Measurements from ENCODE around the gene SLC7A7. TPM values are rescaled to one million over a fixed set of nuclear protein-coding genes. Genes with fewer than 3 reads are reported as not detected.
"Not testable (repeated sequence)": the region's sequence is repeated elsewhere in the genome, so short reads cannot be mapped to it uniquely, and the experiment has no call there.

Gene SLC7A7
- total RNA-seq, 2 experiments from 2014 or later = 0.40 to 1.1 TPM

DNA sequence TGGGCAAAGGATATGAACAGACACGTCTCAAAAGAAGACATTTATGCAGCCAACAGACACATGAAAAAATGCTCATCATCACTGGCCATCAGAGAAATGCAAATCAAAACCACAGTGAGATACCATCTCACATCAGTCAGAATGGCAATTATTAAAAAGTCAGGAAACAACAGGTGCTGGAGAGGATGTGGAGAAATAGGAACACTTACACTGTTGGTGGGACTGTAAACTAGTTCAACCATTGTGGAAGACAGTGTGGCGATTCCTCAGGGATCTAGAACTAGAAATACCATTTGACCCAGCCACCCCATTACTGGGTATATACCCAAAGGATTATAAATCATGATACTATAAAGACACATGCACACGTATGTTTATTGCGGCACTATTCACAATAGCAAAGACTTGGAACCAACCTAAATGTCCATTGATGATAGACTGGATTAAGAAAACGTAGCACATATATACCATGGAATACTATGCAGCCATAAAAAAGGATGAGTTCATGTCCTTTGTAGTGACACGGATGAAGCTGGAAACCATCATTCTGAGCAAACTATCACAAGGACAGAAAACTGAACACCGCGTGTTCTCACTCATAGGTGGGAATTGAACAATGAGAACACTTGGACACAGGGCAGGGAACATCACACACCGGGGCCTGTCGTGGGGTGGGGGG lies 57.1 kb downstream of the SLC7A7 start:
- intact Hi-C loops (cut with micrococcal nuclease); H3K9me3 Mint-ChIP-seq; CTCF ChIA-PET; H3K4me1 Mint-ChIP-seq (ENCODE audit: low read depth); H3K27ac Mint-ChIP-seq; H3K4me3 Mint-ChIP-seq; H3K27me3 Mint-ChIP-seq (ENCODE audit: low read depth); DNase-seq: not testable (repeated sequence)
- H3K36me3 Mint-ChIP-seq (ENCODE audit: low read depth) = peaks cover 27% of the 10 kb centered on the region

DNA sequence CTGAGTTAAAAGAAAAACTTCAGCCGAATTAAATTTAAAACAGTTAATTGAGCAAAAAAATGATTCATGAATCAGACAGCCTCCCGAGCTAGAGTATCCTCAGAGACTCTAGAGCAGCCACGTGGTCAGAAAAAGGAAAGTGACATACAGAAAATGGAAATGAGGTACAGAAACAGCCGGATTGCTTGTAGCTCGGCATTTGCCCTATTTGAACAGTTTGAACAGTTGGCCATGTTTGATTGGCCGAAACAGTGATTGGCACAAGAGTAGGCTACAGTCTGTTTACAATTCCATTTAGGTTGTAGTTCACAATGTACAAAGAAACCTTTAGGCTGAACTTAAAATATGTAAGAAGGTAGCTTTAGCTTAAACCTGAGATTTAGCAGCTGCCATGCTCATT lies 61.6 kb downstream of the SLC7A7 start:
- peaks cover 9% of the 10 kb centered on the region for H3K4me1 Mint-ChIP-seq (ENCODE audit: low read depth)
- intact Hi-C loops (cut with micrococcal nuclease) = no loop called here
- peaks cover 23% of the 10 kb centered on the region for H3K27me3 Mint-ChIP-seq (ENCODE audit: low read depth)
- peaks cover 4% of the 10 kb centered on the region for H3K36me3 Mint-ChIP-seq (ENCODE audit: low read depth)
- no peak overlapping the region for H3K27ac Mint-ChIP-seq
- no peak for DNase-seq
- no peaks in the 10 kb centered on the region for H3K9me3 Mint-ChIP-seq
- CTCF ChIA-PET = no interaction called here
- no peak overlapping the region for H3K4me3 Mint-ChIP-seq

DNA sequence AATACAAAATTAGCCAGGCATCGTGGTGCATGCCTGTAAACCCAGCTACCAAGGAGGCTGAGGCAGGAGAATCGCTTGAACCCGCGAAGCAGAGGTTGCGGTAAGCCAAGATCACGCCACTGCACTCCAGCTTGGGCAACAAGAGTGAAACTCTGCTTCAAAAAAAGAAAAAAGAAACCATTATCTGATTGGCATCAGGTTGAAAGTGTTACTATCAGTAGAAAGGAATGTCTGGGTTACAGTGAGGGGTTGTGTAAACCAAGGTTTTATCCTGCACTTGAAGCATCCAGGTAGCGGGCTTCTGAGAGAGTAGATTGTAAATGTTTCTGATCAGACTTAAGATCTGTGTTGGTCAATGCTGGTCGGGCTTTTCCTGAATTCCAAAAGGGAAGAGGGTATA lies 62.8 kb downstream of the SLC7A7 start:
- no peak for DNase-seq
- CTCF ChIA-PET = interaction anchor here (0.6 kb wide), 1 partner anchor 10 kb away, joined by 5 read pairs; no protein-coding TSS in a partner anchor
- no peak overlapping the region for H3K4me3 Mint-ChIP-seq
- H3K4me1 Mint-ChIP-seq (ENCODE audit: low read depth) = peaks cover 11% of the 10 kb centered on the region
- intact Hi-C loops (cut with micrococcal nuclease) = no loop called here
- H3K27me3 Mint-ChIP-seq (ENCODE audit: low read depth) = peaks cover 24% of the 10 kb centered on the region
- H3K9me3 Mint-ChIP-seq = no peaks in the 10 kb centered on the region
- no peak overlapping the region for H3K27ac Mint-ChIP-seq
- H3K36me3 Mint-ChIP-seq (ENCODE audit: low read depth) = no peaks in the 10 kb centered on the region

DNA sequence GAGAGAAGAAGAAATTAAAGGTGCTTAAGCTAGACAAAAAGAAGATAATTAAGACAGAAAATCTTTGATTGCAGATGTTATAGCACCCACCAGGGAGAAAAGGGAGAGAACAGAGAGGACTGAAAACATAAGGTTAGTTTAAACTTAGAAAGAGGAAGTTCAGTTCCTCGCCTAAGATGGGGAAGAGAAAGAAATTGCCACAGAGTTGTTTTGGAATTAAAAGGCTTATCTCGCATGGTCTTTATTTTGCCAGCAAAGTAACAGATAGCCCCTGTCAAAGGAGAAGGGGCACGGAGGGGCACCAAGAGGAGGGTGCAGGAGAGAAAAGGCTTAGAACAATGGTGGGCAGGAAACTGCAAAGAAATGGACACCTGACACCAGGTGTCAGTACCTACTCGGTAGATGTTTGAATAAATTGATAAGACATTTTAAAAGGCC lies 66.6 kb downstream of the SLC7A7 start:
- Mint-ChIP-seq H3K36me3 (ENCODE audit: low read depth) (no peaks in the 10 kb centered on the region), H3K27ac (no peak overlapping the region), H3K4me1 (ENCODE audit: low read depth) (peaks cover 11% of the 10 kb centered on the region), H3K27me3 (ENCODE audit: low read depth) (peaks cover 22% of the 10 kb centered on the region), H3K4me3 (no peak overlapping the region), H3K9me3 (no peaks in the 10 kb centered on the region)
- intact Hi-C loops (cut with micrococcal nuclease) = no loop called here
- DNase-seq = no peak
- CTCF ChIA-PET = interaction anchor here (1.0 to 1.1 kb wide), 3 partner anchors 9 to 835 kb away, joined by 3 to 6 read pairs (median 3); no protein-coding TSS in a partner anchor

DNA sequence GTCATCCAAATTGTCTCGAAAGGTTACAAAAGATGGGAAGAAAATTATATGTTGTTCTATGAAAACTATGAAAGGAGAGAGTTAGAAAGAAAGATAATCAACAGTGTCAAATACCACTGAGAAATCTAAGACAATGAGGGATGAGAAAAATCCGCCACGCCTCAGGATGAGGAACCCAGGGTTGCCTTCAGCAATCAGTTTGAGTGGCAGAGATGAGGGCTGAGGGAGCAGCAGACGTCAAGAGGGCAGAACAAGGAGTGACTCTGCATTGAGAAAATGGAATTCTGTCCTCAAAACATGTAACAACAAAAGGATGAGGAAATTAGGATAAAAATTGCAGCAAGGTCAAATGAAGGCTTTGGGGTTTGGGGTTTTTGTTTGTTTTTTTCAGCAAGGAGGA lies 67.0 kb downstream of the SLC7A7 start:
- H3K27me3 Mint-ChIP-seq (ENCODE audit: low read depth) = peaks cover 21% of the 10 kb centered on the region
- H3K4me3 Mint-ChIP-seq = no peak overlapping the region
- H3K27ac Mint-ChIP-seq = no peak overlapping the region
- intact Hi-C loops (cut with micrococcal nuclease) = no loop called here
- no peak for DNase-seq
- CTCF ChIA-PET = interaction anchor here (1.1 kb wide), 2 partner anchors 9 to 834 kb away, joined by 3 to 6 read pairs; no protein-coding TSS in a partner anchor
- H3K9me3 Mint-ChIP-seq = no peaks in the 10 kb centered on the region
- no peaks in the 10 kb centered on the region for H3K36me3 Mint-ChIP-seq (ENCODE audit: low read depth)
- H3K4me1 Mint-ChIP-seq (ENCODE audit: low read depth) = peaks cover 11% of the 10 kb centered on the region

DNA sequence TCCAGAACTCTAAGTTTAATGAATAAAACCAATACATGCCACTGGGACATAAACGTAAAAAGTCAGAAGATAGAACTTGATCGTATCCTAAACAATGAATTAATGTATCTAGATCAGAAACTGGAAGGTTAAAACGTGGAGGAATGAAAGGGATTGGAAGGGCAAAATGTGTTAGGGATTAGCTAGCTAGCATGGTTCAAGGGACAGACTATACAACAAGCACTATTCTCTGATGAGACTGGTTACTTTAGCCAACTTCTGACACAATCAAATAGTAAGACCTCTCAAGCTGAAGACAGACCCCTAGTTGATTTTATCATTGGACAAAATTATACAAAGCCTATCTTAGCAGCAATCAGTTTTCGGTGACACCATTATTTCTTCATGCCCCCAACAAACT lies 67.5 kb downstream of the SLC7A7 start:
- DNase-seq = no peak
- Mint-ChIP-seq H3K36me3 (ENCODE audit: low read depth) (no peaks in the 10 kb centered on the region), H3K9me3 (no peaks in the 10 kb centered on the region), H3K4me3 (no peak overlapping the region), H3K4me1 (ENCODE audit: low read depth) (peaks cover 10% of the 10 kb centered on the region), H3K27ac (no peak overlapping the region), H3K27me3 (ENCODE audit: low read depth) (peaks cover 18% of the 10 kb centered on the region)
- intact Hi-C loops (cut with micrococcal nuclease) = no loop called here
- CTCF ChIA-PET = interaction anchor here (0.6 to 1.1 kb wide), 2 partner anchors 8 to 259 kb away, joined by 4 to 6 read pairs; no protein-coding TSS in a partner anchor

DNA sequence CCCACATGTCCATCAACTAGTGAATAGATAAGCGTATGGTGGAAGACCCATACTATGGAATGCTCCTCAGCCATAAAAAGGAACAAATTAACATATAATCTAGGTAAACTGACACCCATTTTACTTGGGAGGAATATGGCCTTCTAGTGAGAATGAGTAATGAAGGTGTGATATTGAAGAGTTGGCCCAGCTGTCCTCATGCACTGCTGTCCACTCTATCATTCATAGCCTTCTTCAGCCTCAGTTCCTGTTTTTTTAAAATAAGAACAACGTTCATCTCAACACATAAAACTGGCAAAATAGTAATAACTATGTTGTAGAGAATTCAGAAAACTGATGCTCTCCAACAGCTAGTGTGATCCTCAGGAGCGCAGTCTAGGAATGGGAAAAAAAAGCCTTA lies 75.2 kb downstream of the SLC7A7 start:
- H3K4me3 Mint-ChIP-seq = no peak overlapping the region
- peaks cover 2% of the 10 kb centered on the region for H3K27me3 Mint-ChIP-seq (ENCODE audit: low read depth)
- CTCF ChIA-PET = no interaction called here
- intact Hi-C loops (cut with micrococcal nuclease) = no loop called here
- no peak overlapping the region for H3K27ac Mint-ChIP-seq
- no peaks in the 10 kb centered on the region for H3K36me3 Mint-ChIP-seq (ENCODE audit: low read depth)
- peaks cover 7% of the 10 kb centered on the region for H3K4me1 Mint-ChIP-seq (ENCODE audit: low read depth)
- DNase-seq = no peak
- no peaks in the 10 kb centered on the region for H3K9me3 Mint-ChIP-seq

DNA sequence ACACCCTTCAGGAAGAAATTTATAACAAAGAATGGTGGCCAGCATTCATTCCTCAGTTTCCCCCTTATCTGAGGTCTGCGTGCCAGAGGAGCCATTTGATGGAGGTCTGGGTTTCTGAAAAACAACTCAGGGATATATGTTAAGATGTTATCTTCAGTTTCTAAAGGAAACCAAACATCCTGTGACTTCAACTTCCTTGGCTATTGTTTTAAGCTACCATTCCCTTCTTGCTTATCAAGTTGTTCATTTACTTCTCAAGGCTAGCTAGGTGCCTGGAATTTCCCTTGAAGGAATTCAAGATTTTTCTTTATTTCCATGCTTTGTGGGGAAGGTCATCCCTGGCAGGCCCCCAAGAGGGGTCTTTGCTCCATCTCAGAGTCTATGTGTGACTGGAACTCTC lies 75.8 kb downstream of the SLC7A7 start:
- DNase-seq = no peak
- intact Hi-C loops (cut with micrococcal nuclease) = no loop called here
- Mint-ChIP-seq H3K36me3 (ENCODE audit: low read depth) (no peaks in the 10 kb centered on the region), H3K27me3 (ENCODE audit: low read depth) (peaks cover 2% of the 10 kb centered on the region), H3K4me3 (no peak overlapping the region), H3K4me1 (ENCODE audit: low read depth) (peaks cover 7% of the 10 kb centered on the region), H3K27ac (no peak overlapping the region), H3K9me3 (no peaks in the 10 kb centered on the region)
- CTCF ChIA-PET = interaction anchor here (0.7 kb wide), 1 partner anchor 9 kb away, joined by 6 read pairs; no protein-coding TSS in a partner anchor

DNA sequence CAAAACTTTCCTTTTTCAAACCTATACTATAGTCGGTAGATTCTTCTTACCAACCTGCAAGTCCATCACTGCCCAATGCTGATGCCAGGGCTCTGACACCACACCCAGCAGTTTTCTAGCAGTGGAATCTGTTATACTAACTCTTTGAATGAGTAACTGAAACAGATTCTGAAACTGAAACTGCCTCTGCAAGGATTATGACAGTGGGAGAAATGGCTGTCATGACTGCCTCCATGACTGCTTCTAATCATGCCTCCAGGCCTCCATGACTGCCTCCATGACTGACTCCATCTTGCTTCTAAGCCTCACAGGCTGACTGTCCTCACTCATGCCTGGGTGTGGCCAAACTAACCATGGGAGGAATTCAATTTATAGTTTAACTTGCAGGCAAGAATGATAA lies 78.2 kb downstream of the SLC7A7 start:
- intact Hi-C loops (cut with micrococcal nuclease) = loop anchor here (1.0 kb wide), 2 partner anchors 29 to 1226 kb away; partner anchors contain the start of genes METTL3 and OXA1L
- no peaks in the 10 kb centered on the region for H3K9me3 Mint-ChIP-seq
- peak; percentile 67 for DNase-seq
- no peak overlapping the region for H3K27ac Mint-ChIP-seq
- H3K27me3 Mint-ChIP-seq (ENCODE audit: low read depth) = peaks cover 2% of the 10 kb centered on the region
- CTCF ChIA-PET = no interaction called here
- peaks cover 7% of the 10 kb centered on the region for H3K4me1 Mint-ChIP-seq (ENCODE audit: low read depth)
- no peaks in the 10 kb centered on the region for H3K36me3 Mint-ChIP-seq (ENCODE audit: low read depth)
- H3K4me3 Mint-ChIP-seq = no peak overlapping the region

DNA sequence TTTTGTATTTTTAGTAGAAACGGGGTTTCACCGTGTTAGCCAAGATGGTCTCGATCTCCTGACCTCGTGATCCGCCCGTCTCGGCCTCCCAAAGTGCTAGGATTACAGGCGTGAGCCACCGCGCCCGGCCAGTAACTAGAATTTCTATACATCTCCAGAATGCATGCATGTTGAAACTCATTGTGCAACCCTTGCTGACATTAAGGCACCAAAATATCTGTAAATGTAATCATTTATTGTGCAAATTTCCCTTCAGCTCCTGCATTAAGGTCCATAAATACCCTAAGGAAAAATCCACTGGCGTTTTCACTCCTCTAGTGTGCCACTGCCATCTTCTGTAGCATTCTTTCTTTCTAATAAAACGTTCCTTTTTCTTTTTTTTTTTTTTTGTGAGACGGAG lies 78.9 kb downstream of the SLC7A7 start:
- H3K4me1 Mint-ChIP-seq (ENCODE audit: low read depth); DNase-seq; H3K4me3 Mint-ChIP-seq; H3K9me3 Mint-ChIP-seq; H3K27me3 Mint-ChIP-seq (ENCODE audit: low read depth); CTCF ChIA-PET; H3K36me3 Mint-ChIP-seq (ENCODE audit: low read depth); intact Hi-C loops (cut with micrococcal nuclease); H3K27ac Mint-ChIP-seq: not testable (repeated sequence)

DNA sequence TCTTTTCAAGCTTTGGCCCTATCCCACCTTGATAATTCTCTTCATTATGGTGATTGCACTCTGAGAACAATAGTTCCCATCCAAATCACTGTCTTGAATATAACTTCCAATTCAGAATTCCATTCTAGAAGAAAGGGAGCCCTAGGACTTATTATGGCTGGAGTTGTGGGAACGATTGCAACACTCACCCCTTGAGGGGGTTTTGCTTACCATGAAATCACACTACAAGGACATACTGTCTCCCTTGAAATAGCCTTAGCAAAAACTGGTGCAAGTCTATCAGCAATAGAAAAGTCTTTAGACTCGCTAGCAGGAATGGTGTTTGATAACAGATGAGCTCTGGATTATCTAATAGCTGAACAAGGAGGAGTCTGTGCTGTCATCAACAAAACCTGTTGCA lies 80.1 kb downstream of the SLC7A7 start:
- intact Hi-C loops (cut with micrococcal nuclease) = no loop called here
- CTCF ChIA-PET = no interaction called here
- H3K27me3 Mint-ChIP-seq (ENCODE audit: low read depth) = peaks cover 2% of the 10 kb centered on the region
- no peaks in the 10 kb centered on the region for H3K9me3 Mint-ChIP-seq
- no peak overlapping the region for H3K27ac Mint-ChIP-seq
- DNase-seq = no peak
- H3K4me1 Mint-ChIP-seq (ENCODE audit: low read depth) = peaks cover 7% of the 10 kb centered on the region
- H3K36me3 Mint-ChIP-seq (ENCODE audit: low read depth) = no peaks in the 10 kb centered on the region
- H3K4me3 Mint-ChIP-seq = no peak overlapping the region

DNA sequence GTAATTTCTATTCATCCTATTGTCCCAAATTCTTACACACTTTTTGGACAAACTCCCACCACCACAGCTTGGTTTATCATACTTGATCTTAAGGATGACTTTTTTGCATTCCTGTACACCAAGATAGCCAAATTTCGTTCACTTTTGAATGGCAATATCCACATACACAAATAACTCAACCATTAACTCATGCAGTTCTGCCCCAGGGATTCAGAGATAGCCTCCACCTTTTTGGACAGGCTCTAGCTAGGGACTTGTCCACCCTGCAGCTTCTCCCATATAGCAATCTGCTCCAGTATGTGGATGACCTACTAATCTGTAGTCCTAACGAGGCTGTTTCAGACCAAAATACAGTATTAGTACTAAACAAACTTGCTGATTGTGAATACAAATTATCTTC lies 81.4 kb downstream of the SLC7A7 start:
- Mint-ChIP-seq H3K27ac (no peak overlapping the region), H3K9me3 (no peaks in the 10 kb centered on the region), H3K27me3 (ENCODE audit: low read depth) (no peaks in the 10 kb centered on the region), H3K4me3 (no peak overlapping the region), H3K36me3 (ENCODE audit: low read depth) (no peaks in the 10 kb centered on the region), H3K4me1 (ENCODE audit: low read depth) (peaks cover 7% of the 10 kb centered on the region)
- intact Hi-C loops (cut with micrococcal nuclease) = no loop called here
- CTCF ChIA-PET = interaction anchor here (0.7 kb wide), 1 partner anchor 74 kb away, joined by 3 read pairs; no protein-coding TSS in a partner anchor
- no peak for DNase-seq

DNA sequence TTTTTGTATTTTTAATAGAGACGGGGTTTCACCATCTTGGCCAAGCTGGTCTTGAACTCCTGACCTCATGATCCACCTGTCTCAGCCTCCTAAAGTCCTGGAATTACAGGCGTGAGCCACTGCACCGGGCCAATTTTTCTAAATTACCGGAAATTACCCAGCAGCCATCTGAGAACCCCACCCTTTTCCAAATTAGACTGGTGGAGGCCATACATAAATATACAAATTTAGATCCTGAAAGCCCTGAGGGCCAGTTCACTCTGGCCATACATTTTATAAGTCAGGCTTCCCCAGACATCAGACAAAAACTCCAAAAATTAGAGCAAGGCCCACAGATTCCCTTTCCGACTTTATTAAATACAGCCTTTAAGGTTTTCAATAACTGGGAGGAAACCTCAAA lies 83.2 kb downstream of the SLC7A7 start:
- H3K36me3 Mint-ChIP-seq (ENCODE audit: low read depth); CTCF ChIA-PET: not testable (repeated sequence)

More for the DNA sequence above, 83.2 kb downstream of the SLC7A7 start:
- intact Hi-C loops (cut with micrococcal nuclease); DNase-seq; H3K27ac Mint-ChIP-seq; H3K27me3 Mint-ChIP-seq (ENCODE audit: low read depth); H3K4me3 Mint-ChIP-seq; H3K9me3 Mint-ChIP-seq; H3K4me1 Mint-ChIP-seq (ENCODE audit: low read depth): not testable (repeated sequence)
